IMR-90 (cell line): ENCODE results near the gene DNMT3L.

Experiments
- BHLHE40 ChIP-seq: fragments of 150-350 bp; IDR thresholded peaks from 2 replicates; pipeline ENCODE4 v1.6.1; 2016; ENCODE audit warnings: mild to moderate bottlenecking, low read depth, low read length
- POLR2A ChIP-seq: IDR thresholded peaks from 2 replicates; pipeline ENCODE4 v1.6.1; 2012; ENCODE audit warnings: mild to moderate bottlenecking, low read depth, low read length
- TF ChIP-seq, protein P1 (sequence below): conservative IDR thresholded peaks from 2 replicates; pipeline ENCODE4 v1.5.1; 2012; ENCODE audit warnings: mild to moderate bottlenecking, low read depth, low read length, improper control_type of control experiment

DNA sequence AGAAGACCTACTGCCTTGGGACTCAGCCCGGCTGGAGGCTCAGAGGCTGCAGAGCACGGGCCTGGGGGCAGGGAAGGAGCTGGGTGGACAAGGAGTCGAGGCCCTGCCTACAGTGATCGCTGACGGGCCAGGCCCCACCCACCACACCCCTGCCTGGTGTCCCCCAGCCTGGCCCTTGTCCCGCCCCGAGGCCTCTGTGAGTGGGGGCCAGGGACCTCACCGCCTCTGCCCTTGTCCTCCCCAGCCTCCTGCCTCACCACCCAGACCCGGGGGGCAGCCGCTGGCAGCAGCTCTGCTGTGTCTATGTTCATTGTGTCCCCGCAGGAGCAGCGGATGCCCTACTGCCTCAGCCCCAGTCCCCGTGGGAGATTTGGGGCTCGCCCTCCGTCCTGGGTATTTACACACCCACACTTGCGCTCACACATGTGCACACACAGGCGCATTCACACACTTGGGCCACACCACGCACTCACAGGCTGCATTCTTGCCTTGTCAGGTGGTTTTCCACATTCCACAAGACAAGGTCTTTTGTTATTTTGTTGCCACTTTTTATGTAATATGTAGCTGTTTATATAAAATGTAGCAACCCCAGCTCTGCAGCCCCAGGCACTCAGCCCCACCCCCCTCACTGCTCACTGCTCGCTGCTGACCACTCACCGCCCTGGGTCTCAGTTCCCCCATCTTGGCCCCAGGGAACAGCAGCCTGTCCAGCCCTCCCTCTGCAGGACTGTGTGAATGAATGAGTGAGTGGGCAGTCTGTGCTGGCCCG lies 45.4 kb upstream of the DNMT3L start:
- TF ChIP-seq, protein P1, sequence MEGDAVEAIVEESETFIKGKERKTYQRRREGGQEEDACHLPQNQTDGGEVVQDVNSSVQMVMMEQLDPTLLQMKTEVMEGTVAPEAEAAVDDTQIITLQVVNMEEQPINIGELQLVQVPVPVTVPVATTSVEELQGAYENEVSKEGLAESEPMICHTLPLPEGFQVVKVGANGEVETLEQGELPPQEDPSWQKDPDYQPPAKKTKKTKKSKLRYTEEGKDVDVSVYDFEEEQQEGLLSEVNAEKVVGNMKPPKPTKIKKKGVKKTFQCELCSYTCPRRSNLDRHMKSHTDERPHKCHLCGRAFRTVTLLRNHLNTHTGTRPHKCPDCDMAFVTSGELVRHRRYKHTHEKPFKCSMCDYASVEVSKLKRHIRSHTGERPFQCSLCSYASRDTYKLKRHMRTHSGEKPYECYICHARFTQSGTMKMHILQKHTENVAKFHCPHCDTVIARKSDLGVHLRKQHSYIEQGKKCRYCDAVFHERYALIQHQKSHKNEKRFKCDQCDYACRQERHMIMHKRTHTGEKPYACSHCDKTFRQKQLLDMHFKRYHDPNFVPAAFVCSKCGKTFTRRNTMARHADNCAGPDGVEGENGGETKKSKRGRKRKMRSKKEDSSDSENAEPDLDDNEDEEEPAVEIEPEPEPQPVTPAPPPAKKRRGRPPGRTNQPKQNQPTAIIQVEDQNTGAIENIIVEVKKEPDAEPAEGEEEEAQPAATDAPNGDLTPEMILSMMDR: no peak
- TF ChIP-seq POLR2A: no peak
- TF ChIP-seq BHLHE40: no peak
